ENCODE data around the gene CETN2. TPM values are rescaled to one million over a fixed set of nuclear protein-coding genes. Genes with fewer than 3 reads are reported as not detected.

The CETN2 gene
- total and polyA plus RNA-seq, 8 donors = 10.0 to 45.5 (median 29.9) TPM

DNA sequence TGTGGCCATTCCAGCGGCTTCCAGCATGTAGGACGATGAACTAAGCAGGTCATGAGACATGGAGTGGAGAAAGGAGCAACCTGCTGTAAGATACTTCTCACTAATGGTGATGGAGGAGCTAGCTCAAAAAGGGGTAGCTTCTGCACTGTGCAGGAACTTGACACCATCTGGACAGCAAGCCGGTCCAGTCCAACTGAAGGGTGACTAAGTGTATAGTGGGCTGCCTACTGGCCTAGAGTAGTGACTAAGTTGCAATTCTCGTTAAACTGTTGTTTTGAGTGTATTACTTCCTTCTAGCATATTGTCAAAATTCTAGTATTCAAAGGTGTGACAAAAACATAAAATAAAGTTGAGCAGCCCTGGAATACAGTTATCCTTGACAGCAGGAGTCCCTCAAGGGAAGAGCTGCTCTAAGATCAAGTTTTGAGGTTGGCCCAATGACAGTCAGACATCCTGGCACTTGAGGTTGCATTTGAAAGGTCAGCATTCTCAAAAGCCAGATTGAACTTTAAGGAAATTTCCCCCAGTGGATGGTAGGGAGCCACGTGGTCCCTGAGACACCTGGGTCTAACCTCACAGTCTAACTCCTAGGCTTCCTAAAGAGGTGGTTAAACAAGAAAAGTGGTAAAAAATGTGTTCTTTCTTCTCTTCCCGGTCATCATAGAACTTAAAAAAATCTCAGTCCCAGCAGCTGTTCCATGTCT is 8.0 kb downstream of the CETN2 start:
- no peak for DNase-seq
- H3K27me3 ChIP-seq = peaks cover 0 to 3% (median 0%) of the 10 kb centered on the region in 3 donors
- no peaks in the 10 kb centered on the region for H3K4me1 ChIP-seq
- intact Hi-C loops (cut with DNase I; ENCODE audit: low total_unique reads) = no loop called here
- H3K9me3 ChIP-seq = no peaks in the 10 kb centered on the region
- peaks cover 0 to 5% (median 2%) of the 10 kb centered on the region in 4 donors for H3K36me3 ChIP-seq
- no peak overlapping the region for H3K4me3 ChIP-seq
- TF ChIP-seq, protein P1, sequence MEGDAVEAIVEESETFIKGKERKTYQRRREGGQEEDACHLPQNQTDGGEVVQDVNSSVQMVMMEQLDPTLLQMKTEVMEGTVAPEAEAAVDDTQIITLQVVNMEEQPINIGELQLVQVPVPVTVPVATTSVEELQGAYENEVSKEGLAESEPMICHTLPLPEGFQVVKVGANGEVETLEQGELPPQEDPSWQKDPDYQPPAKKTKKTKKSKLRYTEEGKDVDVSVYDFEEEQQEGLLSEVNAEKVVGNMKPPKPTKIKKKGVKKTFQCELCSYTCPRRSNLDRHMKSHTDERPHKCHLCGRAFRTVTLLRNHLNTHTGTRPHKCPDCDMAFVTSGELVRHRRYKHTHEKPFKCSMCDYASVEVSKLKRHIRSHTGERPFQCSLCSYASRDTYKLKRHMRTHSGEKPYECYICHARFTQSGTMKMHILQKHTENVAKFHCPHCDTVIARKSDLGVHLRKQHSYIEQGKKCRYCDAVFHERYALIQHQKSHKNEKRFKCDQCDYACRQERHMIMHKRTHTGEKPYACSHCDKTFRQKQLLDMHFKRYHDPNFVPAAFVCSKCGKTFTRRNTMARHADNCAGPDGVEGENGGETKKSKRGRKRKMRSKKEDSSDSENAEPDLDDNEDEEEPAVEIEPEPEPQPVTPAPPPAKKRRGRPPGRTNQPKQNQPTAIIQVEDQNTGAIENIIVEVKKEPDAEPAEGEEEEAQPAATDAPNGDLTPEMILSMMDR (IDR thresholded peaks at IDR 0.05) = no peak
- TF ChIP-seq POLR2AphosphoS5 (IDR thresholded peaks at IDR 0.05) (no peak), POLR2A (IDR thresholded peaks at IDR 0.05) (no peak)
- no peak overlapping the region for H3K27ac ChIP-seq
- WGBS, 5 donors = 55 to 67% (median 65%) methylated on average over 6 of the region's 6 CpGs

DNA sequence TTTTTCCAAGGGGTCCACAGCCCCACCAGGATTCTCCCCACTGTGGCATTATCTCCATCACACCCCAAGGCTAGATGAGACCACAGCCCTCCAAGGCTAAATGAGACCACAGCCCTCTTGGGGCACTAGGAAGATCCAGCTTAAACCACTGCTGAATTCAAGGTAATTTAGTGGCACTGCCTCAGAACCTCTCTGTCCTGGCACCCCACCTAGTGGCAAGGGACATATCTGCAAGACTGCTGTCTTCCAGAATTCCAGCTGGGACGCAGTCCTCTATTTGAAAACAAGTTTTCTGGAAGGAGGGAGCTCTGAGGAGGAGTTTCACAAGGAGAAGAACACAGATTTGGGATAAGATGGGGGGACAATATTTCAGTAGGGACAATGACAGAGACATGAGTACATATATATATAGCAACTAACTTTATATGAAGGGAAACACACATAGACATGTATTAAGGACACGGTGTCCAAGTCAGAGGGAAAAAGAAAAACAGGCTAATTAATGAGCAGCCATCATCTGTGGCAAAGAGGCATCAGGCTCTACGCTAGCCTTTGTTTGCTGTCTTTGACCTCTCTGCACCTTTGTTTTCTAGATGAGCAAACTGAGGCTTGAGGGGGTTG is 9.3 kb downstream of the CETN2 start:
- Histone ChIP-seq H3K4me1 (no peaks in the 10 kb centered on the region), H3K9me3 (no peaks in the 10 kb centered on the region), H3K27me3 (peaks cover 0 to 3% (median 0%) of the 10 kb centered on the region in 3 donors), H3K36me3 (no peaks in the 10 kb centered on the region), H3K27ac (no peak overlapping the region), H3K4me3 (no peak overlapping the region)
- TF ChIP-seq POLR2AphosphoS5 (IDR thresholded peaks at IDR 0.05) (no peak), EP300 (IDR thresholded peaks at IDR 0.05) (no peak), POLR2A (IDR thresholded peaks at IDR 0.05) (no peak)
- TF ChIP-seq, protein P1 (IDR thresholded peaks at IDR 0.05) = peak in 5 of 7 experiments; percentile 6 to 39 (median 25)
- intact Hi-C loops (cut with DNase I; ENCODE audit: low total_unique reads) = no loop called here
- 38 to 54% (median 42%) methylated on average over 3 of the region's 3 CpGs for WGBS, 5 donors
- peak; percentile 47 to 52 for DNase-seq

DNA sequence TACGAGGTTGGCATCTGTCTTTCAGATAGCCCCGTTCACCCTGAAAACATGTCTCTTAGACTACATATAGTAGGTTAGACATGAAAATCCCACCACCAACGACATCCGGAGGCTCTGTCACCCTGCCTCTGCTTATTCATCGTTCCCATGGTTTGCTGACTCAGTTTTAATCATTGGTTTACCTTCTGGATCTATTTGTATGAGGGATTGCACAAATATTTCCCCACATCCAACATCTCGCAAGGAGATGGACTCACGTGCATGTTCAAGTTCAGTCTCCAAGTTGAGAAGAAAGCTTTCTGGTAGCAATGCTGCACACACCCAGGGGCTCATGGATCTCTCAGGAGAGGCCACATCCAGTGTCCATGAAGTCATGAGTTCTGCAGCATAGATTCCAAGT is 10.8 kb downstream of the CETN2 start:
- TF ChIP-seq EP300 (IDR thresholded peaks at IDR 0.05) (no peak), POLR2AphosphoS5 (IDR thresholded peaks at IDR 0.05) (no peak), POLR2A (IDR thresholded peaks at IDR 0.05) (no peak)
- TF ChIP-seq, protein P1 (IDR thresholded peaks at IDR 0.05) = no peak
- intact Hi-C loops (cut with DNase I; ENCODE audit: low total_unique reads) = no loop called here
- DNase-seq = no peak
- no peak overlapping the region for H3K27ac ChIP-seq
- no peaks in the 10 kb centered on the region for H3K9me3 ChIP-seq
- 74 to 91% (median 84%) methylated on average over 3 to 7 of the region's 7 CpGs for WGBS, 5 donors
- H3K4me3 ChIP-seq = no peak overlapping the region
- H3K27me3 ChIP-seq = peaks cover 0 to 7% (median 0%) of the 10 kb centered on the region in 3 donors
- no peaks in the 10 kb centered on the region for H3K4me1 ChIP-seq
- no peaks in the 10 kb centered on the region for H3K36me3 ChIP-seq

DNA sequence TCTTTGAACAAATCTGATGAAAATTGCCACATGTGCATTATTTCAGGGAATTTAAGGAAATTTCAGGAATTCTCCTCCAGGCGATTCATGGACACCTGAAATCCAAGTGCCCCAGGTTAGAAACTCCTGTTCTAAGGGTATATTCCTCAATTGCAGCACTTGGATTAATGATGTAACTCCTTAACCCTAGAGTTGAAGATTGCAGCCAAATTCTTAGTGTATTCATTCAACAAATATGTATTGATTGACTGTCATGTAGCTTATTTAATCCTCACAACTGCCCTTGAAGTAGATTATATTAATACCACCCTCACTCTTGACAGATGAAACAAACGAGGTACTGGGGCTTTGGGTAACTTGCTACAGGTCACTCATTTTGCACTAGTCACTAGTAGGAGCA is 11.3 kb downstream of the CETN2 start:
- TF ChIP-seq POLR2A (IDR thresholded peaks at IDR 0.05) = no peak
- no peak for TF ChIP-seq EP300 (IDR thresholded peaks at IDR 0.05)
- TF ChIP-seq POLR2AphosphoS5 (IDR thresholded peaks at IDR 0.05) = no peak
- TF ChIP-seq, protein P1 (IDR thresholded peaks at IDR 0.05) = no peak
- peaks cover 0 to 7% (median 0%) of the 10 kb centered on the region in 3 donors for H3K27me3 ChIP-seq
- intact Hi-C loops (cut with DNase I; ENCODE audit: low total_unique reads) = no loop called here

More for the DNA sequence above, 11.3 kb downstream of the CETN2 start:
- Histone ChIP-seq H3K4me1 (no peaks in the 10 kb centered on the region), H3K36me3 (no peaks in the 10 kb centered on the region), H3K4me3 (no peak overlapping the region), H3K9me3 (no peaks in the 10 kb centered on the region), H3K27ac (no peak overlapping the region)
- WGBS, 5 donors = 47 to 71% (median 67%) methylated on average over 2 of the region's 2 CpGs
- DNase-seq = no peak
